Superior temporal gyrus (tissue), 1 donor: Measurements from ENCODE around the gene LAMA5.

Source experiments
- DNase-seq: peaks from one replicate; pipeline ENCODE4 v3.0.0-alpha.2; 2016; ENCODE audit errors: extremely low spot score

LAMA5 gene

GRCh38 chr20:62314711-62315302 is 52.3 kb downstream of the LAMA5 start:
- no peak for DNase-seq

GRCh38 chr20:62314339-62314638 is 52.8 kb downstream of the LAMA5 start:
- DNase-seq = no peak

- no peak for DNase-seq
Measured at GRCh38 chr20:62313460-62314338, 53.4 kb downstream of the LAMA5 start.

GRCh38 chr20:62313021-62313420 is 54.1 kb downstream of the LAMA5 start:
- DNase-seq = no peak

- DNase-seq = no peak
Measured at GRCh38 chr20:62312662-62312977, 54.5 kb downstream of the LAMA5 start.

- no peak for DNase-seq
Measured at GRCh38 chr20:62311832-62312661, 55.1 kb downstream of the LAMA5 start.

- no peak for DNase-seq
Measured at GRCh38 chr20:62311150-62311549, 56.0 kb downstream of the LAMA5 start.

GRCh38 chr20:62310757-62311121 is 56.4 kb downstream of the LAMA5 start:
- DNase-seq = no peak

GRCh38 chr20:62309947-62310756 is 57.0 kb downstream of the LAMA5 start:
- DNase-seq = no peak

- no peak for DNase-seq
Measured at GRCh38 chr20:62309198-62309944, 57.7 kb downstream of the LAMA5 start.

GRCh38 chr20:62308102-62308822 is 58.9 kb downstream of the LAMA5 start:
- no peak for DNase-seq

GRCh38 chr20:62307226-62308101 is 59.6 kb downstream of the LAMA5 start:
- no peak for DNase-seq

GRCh38 chr20:62306414-62307187 is 60.5 kb downstream of the LAMA5 start:
- no peak for DNase-seq

- no peak for DNase-seq
Measured at GRCh38 chr20:62305765-62306413, 61.2 kb downstream of the LAMA5 start.

GRCh38 chr20:62305149-62305764 is 61.9 kb downstream of the LAMA5 start:
- no peak for DNase-seq

GRCh38 chr20:62304331-62305148 is 62.6 kb downstream of the LAMA5 start:
- DNase-seq = no peak
